Endothelial cell of umbilical vein (primary cell): ENCODE data around the gene CNOT4. TPM values are rescaled to one million over a fixed set of nuclear protein-coding genes. Genes with fewer than 3 reads are reported as not detected.

Experiments used
- BruUV-seq: library from RNA; stranded (reverse); fragments of 400-500 nt; replicated peaks from 2 replicates; lab custom pipeline; 2021; lab: Mats Ljungman, UMichigan
- CTCF ChIA-PET: fragments of 300-600, 350-600 bp; sonication (Branson Sonifier 250); formaldehyde crosslinking; loops from one replicate; lab custom pipeline; 2021; ENCODE audit warnings: antibody characterized with exemption, inconsistent platforms; lab: Charles Lee
- POLR2A ChIA-PET: fragments of 300-600, 350-600 bp; sonication (Branson Sonifier 250); formaldehyde crosslinking; loops from one replicate; lab custom pipeline; 2021; ENCODE audit warnings: antibody characterized with exemption, inconsistent platforms; lab: Charles Lee
- DNase-seq: peaks from one replicate; pipeline ENCODE4 v3.0.0-alpha.2; 2011; ENCODE audit warnings: low read depth, low spot score
- FAIRE-seq: peaks from 2 replicates; lab custom pipeline; 2011; peaks lifted over from hg19 to GRCh38; lab: Jason Lieb, UNC
- H2AFZ ChIP-seq: 2 replicates; pipeline ENCODE4 v1.6.0; 2012; ENCODE audit warnings: low read depth, low read length, control low read depth, inconsistent platforms
- H3K27ac ChIP-seq: 2 replicates; pipeline ENCODE4 v1.5.1; 2011; ENCODE audit warnings: low read depth, mild to moderate bottlenecking, control low read depth, low read length, moderate library complexity; ENCODE audit not compliant: insufficient read depth
- H3K27me3 ChIP-seq, 2 experiments: 2 replicates each; pipeline versions ENCODE4 v1.6.0 to v1.6.1; 2011; ENCODE audit warnings: low read length in 2 of 2, mixed read lengths in 1 of 2; ENCODE audit not compliant: control insufficient read depth in 2 of 2, insufficient read depth in 2 of 2
- H3K36me3 ChIP-seq, 2 experiments: 2 replicates in 1 of 2; 3 replicates in 1 of 2; pipeline ENCODE4 v1.5.1; 2011; ENCODE audit warnings: low read length in 2 of 2, mild to moderate bottlenecking in 1 of 2, moderate library complexity in 1 of 2; ENCODE audit not compliant: control insufficient read depth in 2 of 2, insufficient read depth in 2 of 2; ENCODE audit errors: extremely low read depth in 1 of 2
- H3K4me1 ChIP-seq: 3 replicates; pipeline ENCODE4 v1.5.1; 2011; ENCODE audit warnings: mild to moderate bottlenecking, low read length; ENCODE audit not compliant: control insufficient read depth, insufficient read depth; ENCODE audit errors: extremely low read depth
- H3K4me2 ChIP-seq: 2 replicates; pipeline ENCODE4 v1.6.1; 2011; ENCODE audit warnings: low read length, control low read depth, mixed read lengths; ENCODE audit not compliant: insufficient read depth
- H3K4me3 ChIP-seq, 3 experiments: fragments of 200-600 bp in 1 of 3; sonication (generic), shearing (Covaris generic) in 1 of 3; replicated peaks in 1 of 3; 2 replicates each; pipeline ENCODE4 v1.5.1; 2011 to 2016; ENCODE audit warnings: control low read depth in 3 of 3, low read length in 3 of 3, mild to moderate bottlenecking in 2 of 3, inconsistent platforms in 1 of 3, low read depth in 1 of 3, moderate library complexity in 1 of 3; ENCODE audit not compliant: insufficient read depth in 1 of 3
- H3K79me2 ChIP-seq: 2 replicates; pipeline ENCODE4 v1.6.0; 2012; ENCODE audit warnings: low read length, inconsistent platforms; ENCODE audit not compliant: control insufficient read depth, insufficient read depth
- H3K9ac ChIP-seq: replicated peaks from 2 replicates; pipeline ENCODE3; 2011; ENCODE audit warnings: low read length, control low read depth; ENCODE audit not compliant: insufficient read depth; ENCODE audit errors: extremely low read depth
- H3K9me1 ChIP-seq: replicated peaks from 3 replicates; pipeline ENCODE4 v1.6.0; 2011; ENCODE audit warnings: mild to moderate bottlenecking, low read length; ENCODE audit not compliant: control insufficient read depth, insufficient read depth; ENCODE audit errors: extremely low read depth
- H3K9me3 ChIP-seq: replicated peaks from 2 replicates; pipeline ENCODE4 v1.5.1; 2012; ENCODE audit warnings: low read length, inconsistent platforms; ENCODE audit not compliant: control insufficient read depth, insufficient read depth
- H4K20me1 ChIP-seq: replicated peaks from 2 replicates; pipeline ENCODE3; 2011; ENCODE audit warnings: mild to moderate bottlenecking, low read length; ENCODE audit not compliant: control insufficient read depth, insufficient read depth; ENCODE audit errors: extremely low read depth
- FOS ChIP-seq: IDR thresholded peaks from 2 replicates; pipeline ENCODE4 v1.6.1; 2011; ENCODE audit warnings: mild to moderate bottlenecking, low read length, moderate library complexity, borderline replicate concordance; ENCODE audit not compliant: insufficient read depth
- GATA2 ChIP-seq: IDR thresholded peaks from 2 replicates; pipeline ENCODE4 v1.7.0; 2011; ENCODE audit warnings: low read depth, mild to moderate bottlenecking, moderate library complexity, mixed read lengths, low read length; ENCODE audit not compliant: insufficient read length, insufficient read depth
- JUN ChIP-seq: IDR thresholded peaks from 2 replicates; pipeline ENCODE4 v1.6.1; 2011; ENCODE audit warnings: borderline replicate concordance, low read depth; ENCODE audit not compliant: insufficient read length, insufficient read depth
- MYC ChIP-seq: IDR thresholded peaks from one replicate; pipeline ENCODE4 v1.6.1; 2011; ENCODE audit warnings: mild to moderate bottlenecking, low read depth, low read length
- POLR2AphosphoS5 ChIP-seq: IDR thresholded peaks from 2 replicates; pipeline ENCODE4 v1.6.1; 2012; ENCODE audit warnings: low read depth, mild to moderate bottlenecking, control low read depth, low read length, moderate library complexity; ENCODE audit not compliant: insufficient read depth
- dilution Hi-C: fragments of 300-500 bp; cut with MboI; formaldehyde crosslinking; loops from one replicate; pipeline ENCODE4 v1.15.0; 2019; ENCODE audit warnings: low sequenced_read_pairs; ENCODE audit not compliant: extremely low pct_ligation_motif_present
- intact Hi-C: fragments of 100-400 bp; cut with micrococcal nuclease; formaldehyde crosslinking; loops from one replicate; pipeline ENCODE4 v1.10.0; 2022
- polyA plus RNA-seq, 4 experiments: library from polyadenylated mRNA; depleted of rRNA in 3 of 4; stranded (reverse) in 3 of 4; unstranded in 1 of 4; fragments of >200 nt; gene quantifications; 2 replicates each; pipeline versions ENCODE4 v1.2.1 to v1.2.3, GENCODE V29; 2011 to 2012; ENCODE audit warnings: missing spikeins in 1 of 4
- total RNA-seq: library from RNA; stranded (reverse); gene quantifications from 2 replicates; pipeline ENCODE4 v1.2.3, GENCODE V29; 2021
- TF ChIP-seq, protein P1 (sequence below), 2 donors: IDR thresholded peaks; 1 replicate in 1 of 2; 2 replicates in 1 of 2; pipeline ENCODE4 v1.5.1; 2011; ENCODE audit warnings: low read length in 2 of 2, mild to moderate bottlenecking in 2 of 2, moderate library complexity in 2 of 2, control low read depth in 1 of 2, inconsistent platforms in 1 of 2, low read depth in 1 of 2; ENCODE audit not compliant: insufficient read depth in 1 of 2; ENCODE audit errors: extremely low read depth in 1 of 2
- TF ChIP-seq, protein P2 (sequence below): IDR thresholded peaks from 2 replicates; pipeline ENCODE4 v1.6.1; 2011; ENCODE audit not compliant: insufficient read depth, insufficient read length

CNOT4 gene
- total and polyA plus RNA-seq, 2 donors (not counting 3 experiments of a cell fraction or from before 2014, with no cell fraction given) = 10.3 to 21.7 TPM

GRCh38 chr7:135492151-135492550 lies 17.8 kb downstream of the CNOT4 start:
- no peak for DNase-seq

DNA sequence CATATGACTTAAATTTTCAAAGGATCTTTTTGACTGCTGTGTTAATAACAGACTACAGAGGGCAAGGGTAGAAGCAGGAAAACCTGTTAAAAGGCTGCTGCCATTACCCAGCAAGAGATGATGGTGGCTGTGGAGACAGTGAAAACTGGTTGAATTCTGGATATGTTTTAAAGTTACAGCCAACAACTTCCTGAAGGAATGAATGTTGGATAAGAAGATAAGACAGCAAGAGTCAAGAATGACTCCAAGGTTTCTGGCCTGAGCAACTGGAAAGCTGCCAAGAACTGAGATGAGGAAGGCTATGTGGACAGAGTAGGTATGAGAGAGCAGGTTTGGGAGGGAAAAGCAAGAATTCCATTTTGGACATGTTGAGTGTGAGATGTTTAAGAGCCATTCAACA lies 19.1 kb downstream of the CNOT4 start:
- CTCF ChIA-PET = no interaction called here
- Histone ChIP-seq H4K20me1 (peaks cover 20% of the 10 kb centered on the region), H3K9me3 (no peaks in the 10 kb centered on the region)

More at GRCh38 chr7:135492151-135492550, 17.8 kb downstream of the CNOT4 start:
- dilution Hi-C loops = no loop called here
- Histone ChIP-seq H3K9me1 (no peaks in the 10 kb centered on the region), H3K9ac (no peak overlapping the region), H3K4me3 (no peak overlapping the region), H2AFZ (no peak overlapping the region), H3K4me1 (peaks cover 8% of the 10 kb centered on the region), H3K79me2 (peaks cover 91% of the 10 kb centered on the region), H3K36me3 (no peaks in the 10 kb centered on the region), H3K27ac (no peak overlapping the region), H3K4me2 (no peak overlapping the region), H3K27me3 (no peaks in the 10 kb centered on the region), H4K20me1 (peaks cover 18% of the 10 kb centered on the region), H3K9me3 (no peaks in the 10 kb centered on the region)
- intact Hi-C loops = no loop called here
- TF ChIP-seq JUN (no peak), POLR2AphosphoS5 (no peak), GATA2 (no peak), MYC (no peak)
- TF ChIP-seq, protein P1, sequence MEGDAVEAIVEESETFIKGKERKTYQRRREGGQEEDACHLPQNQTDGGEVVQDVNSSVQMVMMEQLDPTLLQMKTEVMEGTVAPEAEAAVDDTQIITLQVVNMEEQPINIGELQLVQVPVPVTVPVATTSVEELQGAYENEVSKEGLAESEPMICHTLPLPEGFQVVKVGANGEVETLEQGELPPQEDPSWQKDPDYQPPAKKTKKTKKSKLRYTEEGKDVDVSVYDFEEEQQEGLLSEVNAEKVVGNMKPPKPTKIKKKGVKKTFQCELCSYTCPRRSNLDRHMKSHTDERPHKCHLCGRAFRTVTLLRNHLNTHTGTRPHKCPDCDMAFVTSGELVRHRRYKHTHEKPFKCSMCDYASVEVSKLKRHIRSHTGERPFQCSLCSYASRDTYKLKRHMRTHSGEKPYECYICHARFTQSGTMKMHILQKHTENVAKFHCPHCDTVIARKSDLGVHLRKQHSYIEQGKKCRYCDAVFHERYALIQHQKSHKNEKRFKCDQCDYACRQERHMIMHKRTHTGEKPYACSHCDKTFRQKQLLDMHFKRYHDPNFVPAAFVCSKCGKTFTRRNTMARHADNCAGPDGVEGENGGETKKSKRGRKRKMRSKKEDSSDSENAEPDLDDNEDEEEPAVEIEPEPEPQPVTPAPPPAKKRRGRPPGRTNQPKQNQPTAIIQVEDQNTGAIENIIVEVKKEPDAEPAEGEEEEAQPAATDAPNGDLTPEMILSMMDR (IDR thresholded peaks at IDR 0.05; ENCODE audit: extremely low read depth in 1 of 2, insufficient read depth in 1 of 2, low read depth in 1 of 2, low read length in 2 of 2) = no peak
- no TSS peak for BruUV-seq
- FAIRE-seq = no peak
- CTCF ChIA-PET = no interaction called here
- POLR2A ChIA-PET = no interaction called here

More for the DNA sequence above, 19.1 kb downstream of the CNOT4 start:
- intact Hi-C loops (no loop called here), dilution Hi-C loops (no loop called here)
- Histone ChIP-seq H3K4me3 (no peak overlapping the region), H3K27ac (no peak overlapping the region), H3K36me3 (no peaks in the 10 kb centered on the region), H3K4me1 (peaks cover 8% of the 10 kb centered on the region), H3K9ac (no peak overlapping the region), H2AFZ (no peak overlapping the region), H3K9me1 (no peaks in the 10 kb centered on the region), H3K27me3 (no peaks in the 10 kb centered on the region), H3K79me2 (peaks cover 91% of the 10 kb centered on the region), H3K4me2 (no peak overlapping the region)
- peak; percentile 52 for DNase-seq
- POLR2A ChIA-PET = no interaction called here
- peak; percentile 38 for FAIRE-seq
- TF ChIP-seq GATA2 (peak; percentile 63), FOS (peak; percentile 2), MYC (no peak)
- TF ChIP-seq, protein P2, sequence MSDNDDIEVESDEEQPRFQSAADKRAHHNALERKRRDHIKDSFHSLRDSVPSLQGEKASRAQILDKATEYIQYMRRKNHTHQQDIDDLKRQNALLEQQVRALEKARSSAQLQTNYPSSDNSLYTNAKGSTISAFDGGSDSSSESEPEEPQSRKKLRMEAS = no peak
- BruUV-seq = no TSS peak
